ENCODE results near the gene CNTN2.

CNTN2 gene

DNA sequence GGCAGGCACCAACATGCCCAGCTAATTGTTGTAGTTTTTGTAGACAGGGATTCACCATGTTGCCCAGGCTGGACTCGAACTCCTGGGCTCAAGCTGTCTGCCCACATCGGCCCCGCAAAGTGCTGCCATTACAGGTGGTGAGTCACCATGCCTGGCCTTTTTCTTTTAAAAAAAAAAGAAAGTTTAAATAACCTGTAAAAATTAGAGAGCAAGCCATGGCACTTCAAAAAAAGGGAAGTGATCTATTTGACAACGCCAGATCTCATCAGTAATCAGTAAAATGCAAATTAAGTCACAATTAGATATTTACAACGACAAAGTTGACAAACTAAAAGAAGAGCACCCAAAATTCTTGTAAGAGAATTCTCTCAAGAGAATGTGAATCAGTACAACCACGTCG, 81.7 kb downstream of the CNTN2 start:
- no peak overlapping the region for H3K4me3 ChIP-seq (ENCODE audit: low read depth in 1 of 2, low read length in 2 of 2)
- H3K4me1 ChIP-seq (ENCODE audit: control insufficient read depth in 1 of 2, insufficient read depth in 2 of 2, low read length in 2 of 2), result peaks cover 3 to 21% of the 10 kb centered on the region in 2 donors
- peaks cover 0 to 4% of the 10 kb centered on the region in 2 donors for H3K36me3 ChIP-seq (ENCODE audit: control insufficient read depth in 1 of 2, insufficient read depth in 2 of 2, low read length in 2 of 2)
- H3K9me3 ChIP-seq (ENCODE audit: control insufficient read depth in 1 of 2, low read length in 2 of 2), result no peaks in the 10 kb centered on the region
- no peaks in the 10 kb centered on the region for H3K27me3 ChIP-seq (ENCODE audit: low read depth, low read length)
- H3K27ac ChIP-seq (ENCODE audit: low read length), result no peak overlapping the region

DNA sequence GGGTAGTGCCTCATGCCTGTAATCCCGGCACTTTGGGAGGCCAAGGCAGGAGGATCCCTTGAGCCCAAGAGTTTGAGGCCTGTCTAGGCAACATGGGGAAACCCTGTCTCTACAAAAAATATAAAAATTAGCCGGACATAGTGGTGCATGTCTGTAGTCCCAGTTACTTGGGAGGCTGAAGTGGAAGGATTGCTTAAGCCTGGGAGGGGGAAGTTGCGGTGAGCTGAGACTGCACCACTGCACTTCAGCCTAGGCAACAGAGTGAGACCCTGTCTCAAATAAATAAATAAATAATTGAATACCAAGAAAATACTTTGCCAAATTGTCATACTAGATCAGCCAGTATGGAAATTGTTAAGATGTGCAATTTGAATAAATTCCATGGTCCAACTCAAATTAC, 84.6 kb downstream of the CNTN2 start:
- Histone ChIP-seq H3K4me1 (ENCODE audit: control insufficient read depth in 1 of 2, insufficient read depth in 2 of 2, low read length in 2 of 2) (peaks cover 0 to 5% of the 10 kb centered on the region in 2 donors), H3K4me3 (ENCODE audit: low read depth in 1 of 2, low read length in 2 of 2) (no peak overlapping the region), H3K27ac (ENCODE audit: low read length) (no peak overlapping the region), H3K9me3 (ENCODE audit: control insufficient read depth in 1 of 2, low read length in 2 of 2) (no peaks in the 10 kb centered on the region), H3K36me3 (ENCODE audit: control insufficient read depth in 1 of 2, insufficient read depth in 2 of 2, low read length in 2 of 2) (no peaks in the 10 kb centered on the region), H3K27me3 (ENCODE audit: low read depth, low read length) (no peaks in the 10 kb centered on the region)
